ENCODE results near the gene P2RX1.

- TF ChIP-seq CTCF (IDR thresholded peaks at IDR 0.05) (no peak), POLR2AphosphoS5 (IDR thresholded peaks at IDR 0.05) (no peak)
Measured at GRCh38 chr17:3885970-3886369, 30.3 kb downstream of the P2RX1 start.
